Endothelial cell of umbilical vein (primary cell): Measurements from ENCODE around the gene DOCK1. TPM values are rescaled to one million over a fixed set of nuclear protein-coding genes. Genes with fewer than 3 reads are reported as not detected.

Experiments
- BruUV-seq: library from RNA; stranded (reverse); fragments of 400-500 nt; replicated peaks from 2 replicates; lab custom pipeline; 2021; lab: Mats Ljungman, UMichigan
- CTCF ChIA-PET: fragments of 300-600, 350-600 bp; sonication (Branson Sonifier 250); formaldehyde crosslinking; loops from one replicate; lab custom pipeline; 2021; ENCODE audit warnings: antibody characterized with exemption, inconsistent platforms; lab: Charles Lee
- POLR2A ChIA-PET: fragments of 300-600, 350-600 bp; sonication (Branson Sonifier 250); formaldehyde crosslinking; loops from one replicate; lab custom pipeline; 2021; ENCODE audit warnings: antibody characterized with exemption, inconsistent platforms; lab: Charles Lee
- DNase-seq: peaks from one replicate; pipeline ENCODE4 v3.0.0-alpha.2; 2011; ENCODE audit warnings: low read depth, low spot score
- FAIRE-seq: peaks from 2 replicates; lab custom pipeline; 2011; peaks lifted over from hg19 to GRCh38; lab: Jason Lieb, UNC
- H2AFZ ChIP-seq: 2 replicates; pipeline ENCODE4 v1.6.0; 2012; ENCODE audit warnings: low read depth, low read length, control low read depth, inconsistent platforms
- H3K27ac ChIP-seq: 2 replicates; pipeline ENCODE4 v1.5.1; 2011; ENCODE audit warnings: low read depth, mild to moderate bottlenecking, control low read depth, low read length, moderate library complexity; ENCODE audit not compliant: insufficient read depth
- H3K27me3 ChIP-seq, 2 experiments: 2 replicates each; pipeline versions ENCODE4 v1.6.0 to v1.6.1; 2011; ENCODE audit warnings: low read length in 2 of 2, mixed read lengths in 1 of 2; ENCODE audit not compliant: control insufficient read depth in 2 of 2, insufficient read depth in 2 of 2
- H3K36me3 ChIP-seq, 2 experiments: 2 replicates in 1 of 2; 3 replicates in 1 of 2; pipeline ENCODE4 v1.5.1; 2011; ENCODE audit warnings: low read length in 2 of 2, mild to moderate bottlenecking in 1 of 2, moderate library complexity in 1 of 2; ENCODE audit not compliant: control insufficient read depth in 2 of 2, insufficient read depth in 2 of 2; ENCODE audit errors: extremely low read depth in 1 of 2
- H3K4me1 ChIP-seq: 3 replicates; pipeline ENCODE4 v1.5.1; 2011; ENCODE audit warnings: mild to moderate bottlenecking, low read length; ENCODE audit not compliant: control insufficient read depth, insufficient read depth; ENCODE audit errors: extremely low read depth
- H3K4me2 ChIP-seq: 2 replicates; pipeline ENCODE4 v1.6.1; 2011; ENCODE audit warnings: low read length, control low read depth, mixed read lengths; ENCODE audit not compliant: insufficient read depth
- H3K4me3 ChIP-seq, 3 experiments: fragments of 200-600 bp in 1 of 3; sonication (generic), shearing (Covaris generic) in 1 of 3; replicated peaks in 1 of 3; 2 replicates each; pipeline ENCODE4 v1.5.1; 2011 to 2016; ENCODE audit warnings: control low read depth in 3 of 3, low read length in 3 of 3, mild to moderate bottlenecking in 2 of 3, inconsistent platforms in 1 of 3, low read depth in 1 of 3, moderate library complexity in 1 of 3; ENCODE audit not compliant: insufficient read depth in 1 of 3
- H3K79me2 ChIP-seq: 2 replicates; pipeline ENCODE4 v1.6.0; 2012; ENCODE audit warnings: low read length, inconsistent platforms; ENCODE audit not compliant: control insufficient read depth, insufficient read depth
- H3K9ac ChIP-seq: replicated peaks from 2 replicates; pipeline ENCODE3; 2011; ENCODE audit warnings: low read length, control low read depth; ENCODE audit not compliant: insufficient read depth; ENCODE audit errors: extremely low read depth
- H3K9me1 ChIP-seq: replicated peaks from 3 replicates; pipeline ENCODE4 v1.6.0; 2011; ENCODE audit warnings: mild to moderate bottlenecking, low read length; ENCODE audit not compliant: control insufficient read depth, insufficient read depth; ENCODE audit errors: extremely low read depth
- H3K9me3 ChIP-seq: replicated peaks from 2 replicates; pipeline ENCODE4 v1.5.1; 2012; ENCODE audit warnings: low read length, inconsistent platforms; ENCODE audit not compliant: control insufficient read depth, insufficient read depth
- H4K20me1 ChIP-seq: replicated peaks from 2 replicates; pipeline ENCODE3; 2011; ENCODE audit warnings: mild to moderate bottlenecking, low read length; ENCODE audit not compliant: control insufficient read depth, insufficient read depth; ENCODE audit errors: extremely low read depth
- EZH2 ChIP-seq: IDR thresholded peaks from 2 replicates; pipeline ENCODE4 v1.6.1; 2012; ENCODE audit warnings: borderline replicate concordance, low read depth, mild to moderate bottlenecking, moderate library complexity, low read length, inconsistent platforms; ENCODE audit not compliant: severe bottlenecking
- FOS ChIP-seq: IDR thresholded peaks from 2 replicates; pipeline ENCODE4 v1.6.1; 2011; ENCODE audit warnings: mild to moderate bottlenecking, low read length, moderate library complexity, borderline replicate concordance; ENCODE audit not compliant: insufficient read depth
- GATA2 ChIP-seq: IDR thresholded peaks from 2 replicates; pipeline ENCODE4 v1.7.0; 2011; ENCODE audit warnings: low read depth, mild to moderate bottlenecking, moderate library complexity, mixed read lengths, low read length; ENCODE audit not compliant: insufficient read length, insufficient read depth
- JUN ChIP-seq: IDR thresholded peaks from 2 replicates; pipeline ENCODE4 v1.6.1; 2011; ENCODE audit warnings: borderline replicate concordance, low read depth; ENCODE audit not compliant: insufficient read length, insufficient read depth
- MYC ChIP-seq: IDR thresholded peaks from one replicate; pipeline ENCODE4 v1.6.1; 2011; ENCODE audit warnings: mild to moderate bottlenecking, low read depth, low read length
- POLR2A ChIP-seq: IDR thresholded peaks from 2 replicates; pipeline ENCODE4 v1.6.1; 2012; ENCODE audit warnings: low read depth, mild to moderate bottlenecking, control low read depth, low read length
- POLR2AphosphoS5 ChIP-seq: IDR thresholded peaks from 2 replicates; pipeline ENCODE4 v1.6.1; 2012; ENCODE audit warnings: low read depth, mild to moderate bottlenecking, control low read depth, low read length, moderate library complexity; ENCODE audit not compliant: insufficient read depth
- dilution Hi-C: fragments of 300-500 bp; cut with MboI; formaldehyde crosslinking; loops from one replicate; pipeline ENCODE4 v1.15.0; 2019; ENCODE audit warnings: low sequenced_read_pairs; ENCODE audit not compliant: extremely low pct_ligation_motif_present
- intact Hi-C: fragments of 100-400 bp; cut with micrococcal nuclease; formaldehyde crosslinking; loops from one replicate; pipeline ENCODE4 v1.10.0; 2022
- polyA plus RNA-seq, 4 experiments: library from polyadenylated mRNA; depleted of rRNA in 3 of 4; stranded (reverse) in 3 of 4; unstranded in 1 of 4; fragments of >200 nt; gene quantifications; 2 replicates each; pipeline versions ENCODE4 v1.2.1 to v1.2.3, GENCODE V29; 2011 to 2012; ENCODE audit warnings: missing spikeins in 1 of 4
- total RNA-seq: library from RNA; stranded (reverse); gene quantifications from 2 replicates; pipeline ENCODE4 v1.2.3, GENCODE V29; 2021
- TF ChIP-seq, protein P1 (sequence below), 2 donors: IDR thresholded peaks; 1 replicate in 1 of 2; 2 replicates in 1 of 2; pipeline ENCODE4 v1.5.1; 2011; ENCODE audit warnings: low read length in 2 of 2, mild to moderate bottlenecking in 2 of 2, moderate library complexity in 2 of 2, control low read depth in 1 of 2, inconsistent platforms in 1 of 2, low read depth in 1 of 2; ENCODE audit not compliant: insufficient read depth in 1 of 2; ENCODE audit errors: extremely low read depth in 1 of 2
- TF ChIP-seq, protein P2 (sequence below): IDR thresholded peaks from 2 replicates; pipeline ENCODE4 v1.6.1; 2011; ENCODE audit not compliant: insufficient read depth, insufficient read length

The DOCK1 gene
- total and polyA plus RNA-seq, 2 donors (not counting 3 experiments of a cell fraction or from before 2014, with no cell fraction given) = 22.5 to 83.1 TPM

DNA sequence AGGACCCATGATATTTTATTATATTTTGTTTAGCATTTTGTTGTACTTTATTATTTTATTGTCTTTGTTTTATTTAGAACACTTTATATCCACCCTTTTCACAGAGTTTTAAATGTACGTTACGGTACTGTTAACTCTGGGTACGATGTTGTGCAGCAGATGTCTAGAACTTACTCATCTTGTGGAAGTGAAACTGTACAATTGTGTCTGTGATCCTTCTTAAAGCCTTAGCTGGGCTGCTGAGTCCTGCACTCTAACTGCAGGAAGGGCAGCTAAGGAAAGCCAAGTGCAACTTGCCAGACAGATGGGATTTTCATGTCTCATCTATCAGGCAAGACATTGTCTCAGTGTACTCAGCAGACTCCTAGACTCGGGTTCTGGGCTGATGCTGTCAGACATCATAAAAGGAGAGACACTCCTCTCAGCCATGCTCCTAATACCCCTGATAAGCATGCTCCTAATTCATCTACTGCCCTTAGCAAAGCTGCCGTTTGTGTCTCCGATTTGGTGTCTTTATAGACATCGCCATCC lies 305.8 kb downstream of the DOCK1 start:
- Histone ChIP-seq H3K4me1 (no peaks in the 10 kb centered on the region), H3K36me3 (no peaks in the 10 kb centered on the region), H2AFZ (no peak overlapping the region), H3K4me2 (no peak overlapping the region), H3K9ac (no peak overlapping the region), H3K79me2 (no peaks in the 10 kb centered on the region), H3K9me3 (no peaks in the 10 kb centered on the region), H4K20me1 (no peaks in the 10 kb centered on the region), H3K27me3 (no peaks in the 10 kb centered on the region), H3K27ac (no peak overlapping the region), H3K9me1 (no peaks in the 10 kb centered on the region), H3K4me3 (no peak overlapping the region)
- no TSS peak for BruUV-seq
- POLR2A ChIA-PET = no interaction called here
- no peak for FAIRE-seq
- DNase-seq = no peak
- intact Hi-C loops = no loop called here
- TF ChIP-seq EZH2 (no peak), GATA2 (no peak), MYC (no peak), POLR2A (no peak), JUN (no peak), POLR2AphosphoS5 (no peak), FOS (no peak)
- TF ChIP-seq, protein P1, sequence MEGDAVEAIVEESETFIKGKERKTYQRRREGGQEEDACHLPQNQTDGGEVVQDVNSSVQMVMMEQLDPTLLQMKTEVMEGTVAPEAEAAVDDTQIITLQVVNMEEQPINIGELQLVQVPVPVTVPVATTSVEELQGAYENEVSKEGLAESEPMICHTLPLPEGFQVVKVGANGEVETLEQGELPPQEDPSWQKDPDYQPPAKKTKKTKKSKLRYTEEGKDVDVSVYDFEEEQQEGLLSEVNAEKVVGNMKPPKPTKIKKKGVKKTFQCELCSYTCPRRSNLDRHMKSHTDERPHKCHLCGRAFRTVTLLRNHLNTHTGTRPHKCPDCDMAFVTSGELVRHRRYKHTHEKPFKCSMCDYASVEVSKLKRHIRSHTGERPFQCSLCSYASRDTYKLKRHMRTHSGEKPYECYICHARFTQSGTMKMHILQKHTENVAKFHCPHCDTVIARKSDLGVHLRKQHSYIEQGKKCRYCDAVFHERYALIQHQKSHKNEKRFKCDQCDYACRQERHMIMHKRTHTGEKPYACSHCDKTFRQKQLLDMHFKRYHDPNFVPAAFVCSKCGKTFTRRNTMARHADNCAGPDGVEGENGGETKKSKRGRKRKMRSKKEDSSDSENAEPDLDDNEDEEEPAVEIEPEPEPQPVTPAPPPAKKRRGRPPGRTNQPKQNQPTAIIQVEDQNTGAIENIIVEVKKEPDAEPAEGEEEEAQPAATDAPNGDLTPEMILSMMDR (IDR thresholded peaks at IDR 0.05; ENCODE audit: extremely low read depth in 1 of 2, insufficient read depth in 1 of 2, low read depth in 1 of 2, low read length in 2 of 2) = no peak
- TF ChIP-seq, protein P2, sequence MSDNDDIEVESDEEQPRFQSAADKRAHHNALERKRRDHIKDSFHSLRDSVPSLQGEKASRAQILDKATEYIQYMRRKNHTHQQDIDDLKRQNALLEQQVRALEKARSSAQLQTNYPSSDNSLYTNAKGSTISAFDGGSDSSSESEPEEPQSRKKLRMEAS = no peak
- CTCF ChIA-PET = no interaction called here
- dilution Hi-C loops = no loop called here
